Keratinocyte (primary cell): ENCODE measurements around the gene SELENOV.

Source experiments
- CTCF ChIP-seq, 3 experiments: IDR thresholded peaks in 1 of 3; conservative IDR thresholded peaks in 1 of 3; optimal IDR thresholded peaks in 1 of 3; 2 replicates in 2 of 3; 3 replicates in 1 of 3; pipeline versions ENCODE3 to v1.5.1; 2011; ENCODE audit warnings: low read length in 3 of 3, mild to moderate bottlenecking in 3 of 3, moderate library complexity in 2 of 3, control low read depth in 1 of 3, inconsistent platforms in 1 of 3; ENCODE audit not compliant: insufficient read depth in 2 of 3; ENCODE audit errors: extremely low read depth in 1 of 3
- EZH2 ChIP-seq: IDR thresholded peaks from one replicate; pipeline ENCODE4 v1.6.1; 2012; ENCODE audit warnings: inconsistent platforms, mild to moderate bottlenecking, low read length, moderate library complexity

GRCh38 chr19:39539165-39539517 lies 24.2 kb downstream of the SELENOV start:
- TF ChIP-seq CTCF (optimal IDR thresholded peaks at IDR 0.05 in 1 of 3, IDR thresholded peaks at IDR 0.05 in 1 of 3, conservative IDR thresholded peaks at IDR 0.05 in 1 of 3; ENCODE audit: extremely low read depth in 1 of 3, insufficient read depth in 2 of 3, low read length in 3 of 3) (no peak), EZH2 (no peak)
